Erythroblast (primary cell): ENCODE results near the gene NEU4.
"Not testable (repeated sequence)": the region's sequence is repeated elsewhere in the genome, so short reads cannot be mapped to it uniquely, and the experiment has no call there.

Experiments used
- DNase-seq, 2 experiments: peaks; one replicate each; lab custom pipeline; 2025; lab: John Stamatoyannopoulos, UW
- GATA1 ChIP-seq: IDR thresholded peaks from 2 replicates; pipeline ENCODE4 v1.6.1; 2011; ENCODE audit warnings: low read depth, mild to moderate bottlenecking, control low read depth, low read length, moderate library complexity
- POLR2A ChIP-seq: IDR thresholded peaks from 2 replicates; pipeline ENCODE4 v1.6.1; 2011; ENCODE audit warnings: mild to moderate bottlenecking, low read length

Gene NEU4

GRCh38 chr2:241770936-241771285 is 38.1 kb upstream of the NEU4 start:
- TF ChIP-seq POLR2A: no peak
- TF ChIP-seq GATA1: no peak
- no peak for DNase-seq

GRCh38 chr2:241771286-241772062 is 37.5 kb upstream of the NEU4 start:
- no peak for DNase-seq
- TF ChIP-seq POLR2A (no peak), GATA1 (no peak)

- TF ChIP-seq GATA1: no peak
- TF ChIP-seq POLR2A: no peak
- peak; percentile 20 to 55 for DNase-seq
Measured at GRCh38 chr2:241772063-241772499, 36.9 kb upstream of the NEU4 start.

- DNase-seq: no peak
- TF ChIP-seq POLR2A (no peak), GATA1 (no peak)
Measured at GRCh38 chr2:241773511-241774418, 35.2 kb upstream of the NEU4 start.

GRCh38 chr2:241774419-241775222 is 34.4 kb upstream of the NEU4 start:
- peak in 1 of 2 experiments; percentile 14 for DNase-seq

GRCh38 chr2:241775223-241776177 is 33.5 kb upstream of the NEU4 start:
- no peak for DNase-seq
- TF ChIP-seq GATA1: no peak
- TF ChIP-seq POLR2A: no peak

More at GRCh38 chr2:241774419-241775222, 34.4 kb upstream of the NEU4 start:
- TF ChIP-seq POLR2A: no peak
- TF ChIP-seq GATA1: no peak

- DNase-seq: no peak
- no peak for TF ChIP-seq GATA1
- no peak for TF ChIP-seq POLR2A
Measured at GRCh38 chr2:241776336-241777169, 32.4 kb upstream of the NEU4 start, which contains the start of gene GAL3ST2. TSS of gene GAL3ST2 (plus strand) at chr2:241776822. CDS start at chr2:241776956, 134 bp downstream.

GRCh38 chr2:241777170-241777685 is 31.8 kb upstream of the NEU4 start:
- no peak for DNase-seq
- TF ChIP-seq GATA1 (no peak), POLR2A (no peak)

GRCh38 chr2:241777686-241778627 is 31.0 kb upstream of the NEU4 start:
- DNase-seq: no peak
- no peak for TF ChIP-seq POLR2A

- no peak for DNase-seq
- no peak for TF ChIP-seq GATA1
- no peak for TF ChIP-seq POLR2A
Measured at GRCh38 chr2:241780939-241781569, 27.9 kb upstream of the NEU4 start.

- not testable (repeated sequence) for DNase-seq
Measured at GRCh38 chr2:241782053-241782452, 26.9 kb upstream of the NEU4 start.
